Measurements from ENCODE around the gene BARD1.

DNA sequence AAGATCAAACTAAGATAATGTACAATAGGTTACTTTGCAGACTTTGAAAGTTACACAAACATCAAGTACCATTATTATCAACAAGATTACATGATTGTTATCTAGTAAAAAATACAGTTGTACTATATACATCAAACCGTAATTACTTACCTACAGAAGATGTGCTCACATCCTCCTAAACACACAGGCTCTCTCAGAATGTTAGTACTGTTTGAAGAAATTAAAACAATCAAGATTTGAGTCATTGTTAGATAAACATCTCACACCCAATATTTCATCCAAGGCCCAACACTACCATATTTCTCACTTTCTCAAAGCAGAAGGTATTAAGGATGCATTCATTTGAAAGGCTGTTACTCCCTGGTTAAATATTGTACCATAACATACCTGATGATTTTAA lies 12.6 kb downstream of the BARD1 start:
- TF ChIP-seq, protein P1, sequence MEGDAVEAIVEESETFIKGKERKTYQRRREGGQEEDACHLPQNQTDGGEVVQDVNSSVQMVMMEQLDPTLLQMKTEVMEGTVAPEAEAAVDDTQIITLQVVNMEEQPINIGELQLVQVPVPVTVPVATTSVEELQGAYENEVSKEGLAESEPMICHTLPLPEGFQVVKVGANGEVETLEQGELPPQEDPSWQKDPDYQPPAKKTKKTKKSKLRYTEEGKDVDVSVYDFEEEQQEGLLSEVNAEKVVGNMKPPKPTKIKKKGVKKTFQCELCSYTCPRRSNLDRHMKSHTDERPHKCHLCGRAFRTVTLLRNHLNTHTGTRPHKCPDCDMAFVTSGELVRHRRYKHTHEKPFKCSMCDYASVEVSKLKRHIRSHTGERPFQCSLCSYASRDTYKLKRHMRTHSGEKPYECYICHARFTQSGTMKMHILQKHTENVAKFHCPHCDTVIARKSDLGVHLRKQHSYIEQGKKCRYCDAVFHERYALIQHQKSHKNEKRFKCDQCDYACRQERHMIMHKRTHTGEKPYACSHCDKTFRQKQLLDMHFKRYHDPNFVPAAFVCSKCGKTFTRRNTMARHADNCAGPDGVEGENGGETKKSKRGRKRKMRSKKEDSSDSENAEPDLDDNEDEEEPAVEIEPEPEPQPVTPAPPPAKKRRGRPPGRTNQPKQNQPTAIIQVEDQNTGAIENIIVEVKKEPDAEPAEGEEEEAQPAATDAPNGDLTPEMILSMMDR (conservative IDR thresholded peaks at IDR 0.05 in 1 of 2, IDR thresholded peaks at IDR 0.05 in 1 of 2; ENCODE audit: extremely low read depth in 1 of 2, insufficient read depth in 1 of 2, low read depth in 1 of 2, low read length in 2 of 2), result no peak
- TF ChIP-seq EZH2 (IDR thresholded peaks at IDR 0.05; ENCODE audit: borderline replicate concordance, low read length), result no peak
